HL-60/S4 treated with phorbol 12-myristate 13-acetate at 8.2 ng/mL for 4 days and 3 days (cell line): ENCODE measurements around the gene DNASE1L3.
"Not testable (repeated sequence)": the region's sequence is repeated elsewhere in the genome, so short reads cannot be mapped to it uniquely, and the experiment has no call there.

Experiments
- in situ Hi-C: fragments of 300-500 bp; cut with MboI; formaldehyde crosslinking; loops from 2 replicates; pipeline ENCODE4 v1.15.0; 2022; ENCODE audit warnings: low sequenced_read_pairs

Gene DNASE1L3

DNA sequence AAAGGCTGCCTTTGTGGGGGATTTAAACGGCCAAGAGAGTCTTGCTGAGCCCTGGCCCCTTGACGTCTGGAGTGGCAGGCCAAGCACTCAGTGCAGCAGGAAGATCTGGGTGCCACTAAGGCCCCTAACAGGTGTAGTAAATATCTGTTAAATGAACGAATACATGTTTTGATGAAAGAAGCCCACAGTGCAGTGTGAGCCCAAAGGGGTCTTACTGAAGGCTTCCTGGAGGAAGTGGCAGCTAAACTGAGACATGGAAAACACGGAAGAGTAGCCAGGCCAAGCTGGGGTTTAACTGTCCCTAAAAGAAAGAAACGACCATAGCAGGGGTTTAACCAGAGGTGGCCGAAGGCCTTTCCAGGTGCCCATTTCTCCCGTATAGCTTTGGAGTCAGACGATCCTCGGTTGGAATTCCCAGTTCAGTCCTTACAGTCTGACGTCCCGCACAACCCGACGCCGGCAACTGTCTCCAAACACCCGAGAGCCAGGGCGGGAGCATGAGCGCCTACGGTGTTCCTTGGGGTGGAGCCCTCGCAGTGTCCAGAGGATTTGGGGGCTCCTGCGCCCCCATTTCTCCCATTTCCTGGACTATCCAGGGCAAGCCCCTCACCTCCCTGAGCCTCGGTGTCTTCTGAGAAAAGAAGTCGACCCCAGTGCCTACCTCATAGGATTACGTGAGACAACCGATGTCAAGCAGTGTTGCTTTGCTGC is 25.9 kb upstream of the DNASE1L3 start:
- in situ Hi-C loops: no loop called here

DNA sequence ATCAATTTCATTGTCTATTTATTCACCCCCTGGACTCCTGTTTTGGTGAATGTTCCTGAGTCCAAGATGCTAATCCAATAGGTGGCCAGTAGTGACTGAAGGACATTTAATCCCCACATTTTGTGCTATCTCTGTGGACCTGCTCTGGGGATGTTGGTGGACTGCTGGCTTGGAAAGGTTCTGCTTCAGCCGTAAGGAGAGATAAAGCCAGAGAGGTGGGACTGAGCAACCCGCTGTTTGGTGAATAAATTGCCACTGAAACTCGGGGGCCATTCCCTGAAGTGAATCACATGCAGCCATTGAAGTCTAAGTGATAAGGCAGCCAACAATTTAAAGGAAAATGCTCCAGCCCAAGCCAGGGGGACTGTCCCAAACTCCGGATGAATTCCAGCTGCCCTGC is 25.2 kb upstream of the DNASE1L3 start:
- in situ Hi-C loops: no loop called here

DNA sequence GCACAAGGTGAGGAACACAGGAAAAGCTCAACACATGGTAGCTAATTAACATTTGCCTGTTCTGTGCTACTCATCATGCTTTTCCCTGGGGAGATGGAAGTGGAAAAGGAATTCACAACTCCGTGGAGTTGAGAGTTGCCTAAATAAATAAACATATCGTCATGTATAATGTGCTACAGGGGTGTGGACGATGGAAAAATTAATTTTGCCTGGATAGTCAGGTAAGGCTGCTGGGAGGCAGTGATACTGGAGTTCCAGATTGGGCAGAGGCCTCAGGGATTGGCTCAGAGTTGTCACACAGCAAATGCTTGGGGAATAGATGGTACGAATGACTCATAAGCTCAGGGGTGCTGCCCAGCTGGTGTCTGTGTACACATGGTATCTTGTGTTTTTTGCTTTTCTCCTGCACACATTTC is 23.8 kb upstream of the DNASE1L3 start:
- in situ Hi-C loops: no loop called here

DNA sequence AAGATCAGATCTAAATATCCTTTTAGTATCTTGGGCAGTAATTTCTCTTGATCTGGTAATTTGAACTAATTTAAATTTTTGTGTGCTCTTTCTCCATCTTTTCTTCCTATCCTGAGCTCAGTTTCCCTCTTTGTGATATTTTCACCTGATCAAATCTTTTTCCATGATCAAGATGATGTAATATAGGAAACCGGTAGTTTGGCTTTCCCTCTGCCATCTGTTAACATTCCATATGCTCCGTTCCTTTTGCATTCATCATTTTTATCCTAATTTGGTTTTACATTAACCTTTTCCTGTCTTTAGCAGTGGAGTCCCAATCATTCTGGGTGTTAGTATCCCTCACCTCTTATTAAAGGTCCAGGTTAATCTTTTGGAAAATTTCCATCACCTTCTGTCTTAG is 20.9 kb upstream of the DNASE1L3 start:
- in situ Hi-C loops: no loop called here

DNA sequence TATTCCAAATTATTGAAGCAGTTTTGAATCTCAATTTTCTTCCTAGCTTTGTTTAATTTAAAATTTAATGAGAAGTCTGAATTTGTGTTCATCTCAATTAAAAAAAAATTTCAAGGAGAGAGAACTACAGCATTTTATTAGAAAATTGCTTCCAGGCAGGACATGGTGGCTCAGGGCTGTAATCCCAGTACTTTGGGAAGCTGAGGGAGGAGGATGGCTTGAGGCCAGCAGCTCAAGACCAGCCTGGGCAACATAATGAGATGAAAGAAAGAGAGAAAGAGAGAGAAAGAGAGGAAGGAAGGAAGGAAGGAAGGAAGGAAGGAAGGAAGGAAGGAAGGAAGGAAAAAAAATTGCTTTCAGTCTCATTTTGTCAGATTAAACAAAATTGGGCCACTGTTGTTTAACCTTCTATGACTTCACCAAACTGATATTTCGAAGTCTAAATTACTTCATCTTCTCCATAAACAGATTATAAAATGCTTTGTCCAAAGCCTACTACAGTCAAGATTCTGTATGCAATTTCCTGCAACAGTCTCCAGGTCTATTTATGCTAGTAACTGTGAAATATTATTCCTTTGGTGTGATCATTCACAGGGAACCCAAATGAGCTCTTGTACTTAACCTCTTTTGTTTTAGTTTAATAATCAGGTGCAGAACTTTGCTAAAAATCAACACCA is 20.2 kb upstream of the DNASE1L3 start:
- in situ Hi-C loops: no loop called here

DNA sequence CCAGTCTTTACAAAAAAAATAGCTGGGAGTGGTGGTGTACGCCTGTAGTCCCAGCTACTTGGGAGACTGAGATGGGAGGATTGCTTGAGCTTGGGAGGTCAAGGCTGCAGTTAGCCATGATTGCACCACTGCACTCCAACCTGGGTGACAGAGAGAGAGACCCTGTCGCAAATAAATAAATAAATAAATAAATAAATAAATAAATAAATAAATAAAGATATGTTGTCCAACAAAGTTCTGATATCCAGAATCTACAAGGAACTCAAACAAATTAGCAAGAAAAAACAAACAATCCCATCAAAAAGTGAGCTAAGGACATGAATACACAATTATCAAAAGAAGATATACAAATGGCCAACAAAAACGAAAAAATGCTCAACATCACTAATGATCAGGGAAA is 17.2 kb upstream of the DNASE1L3 start:
- in situ Hi-C loops: not testable (repeated sequence)

DNA sequence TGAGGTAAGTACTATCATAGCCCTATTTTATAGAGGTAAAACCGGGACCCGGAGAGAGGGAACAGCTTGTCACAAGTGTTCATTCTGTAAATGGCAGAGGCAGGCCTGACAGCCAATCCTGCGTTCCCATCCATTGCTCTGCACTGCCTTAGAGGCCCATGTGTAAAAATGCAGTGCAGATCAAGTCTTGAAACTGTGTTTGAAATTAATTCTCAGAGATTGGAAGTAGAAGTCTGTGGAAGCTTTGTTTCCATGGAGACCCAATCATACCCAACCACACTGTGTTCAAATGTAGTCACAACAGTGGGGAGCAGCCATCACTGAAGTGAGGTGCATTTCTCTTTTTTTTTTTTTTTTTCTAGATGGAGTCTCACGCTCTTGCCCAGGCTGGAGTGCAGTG is 13.1 kb upstream of the DNASE1L3 start:
- in situ Hi-C loops: no loop called here

DNA sequence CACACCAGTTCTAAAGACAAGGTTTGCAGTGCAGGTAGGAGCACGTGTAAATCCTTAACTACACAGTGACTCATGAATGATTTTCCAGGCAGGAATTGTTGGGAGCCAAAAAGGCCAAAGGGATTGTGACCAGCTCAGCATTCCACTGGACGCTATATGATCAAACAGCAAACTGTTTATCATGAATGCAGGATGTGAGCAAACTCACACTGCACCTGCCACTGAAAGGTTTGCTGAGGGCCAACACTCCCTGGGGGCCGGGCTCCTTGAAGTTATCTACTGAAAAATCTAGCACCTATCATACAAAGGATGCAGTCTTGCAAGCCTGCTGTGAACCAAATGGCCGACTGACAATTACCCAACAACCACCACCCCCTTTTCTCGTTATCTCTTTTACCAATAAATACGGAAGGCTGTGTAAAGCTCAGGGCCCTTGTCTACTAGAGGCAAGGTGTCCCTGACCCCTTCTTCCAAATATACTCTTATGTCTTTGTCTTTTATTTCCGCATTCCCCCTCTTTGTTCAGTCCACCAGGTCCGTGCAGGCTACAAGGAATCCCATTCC is 11.5 kb upstream of the DNASE1L3 start:
- in situ Hi-C loops: no loop called here

DNA sequence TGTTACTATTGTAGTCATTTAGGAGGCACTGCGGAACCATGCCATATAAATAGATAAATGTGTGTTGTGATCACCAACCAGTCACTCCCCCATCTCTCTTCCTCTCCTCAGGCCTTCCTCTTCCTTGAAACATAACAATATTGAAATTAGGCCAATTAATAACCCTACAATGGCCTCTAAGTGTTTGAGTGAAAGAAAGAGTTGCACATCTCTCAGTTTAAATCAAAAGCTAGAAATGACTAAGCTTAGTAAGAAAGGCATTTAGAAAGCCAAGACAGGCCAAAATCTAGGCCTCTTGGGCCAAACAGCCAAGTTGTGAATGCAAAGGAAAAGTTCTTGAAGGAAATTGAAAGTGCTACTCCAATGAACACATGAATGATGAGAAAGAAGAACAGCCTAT is 8.1 kb upstream of the DNASE1L3 start:
- in situ Hi-C loops: no loop called here

DNA sequence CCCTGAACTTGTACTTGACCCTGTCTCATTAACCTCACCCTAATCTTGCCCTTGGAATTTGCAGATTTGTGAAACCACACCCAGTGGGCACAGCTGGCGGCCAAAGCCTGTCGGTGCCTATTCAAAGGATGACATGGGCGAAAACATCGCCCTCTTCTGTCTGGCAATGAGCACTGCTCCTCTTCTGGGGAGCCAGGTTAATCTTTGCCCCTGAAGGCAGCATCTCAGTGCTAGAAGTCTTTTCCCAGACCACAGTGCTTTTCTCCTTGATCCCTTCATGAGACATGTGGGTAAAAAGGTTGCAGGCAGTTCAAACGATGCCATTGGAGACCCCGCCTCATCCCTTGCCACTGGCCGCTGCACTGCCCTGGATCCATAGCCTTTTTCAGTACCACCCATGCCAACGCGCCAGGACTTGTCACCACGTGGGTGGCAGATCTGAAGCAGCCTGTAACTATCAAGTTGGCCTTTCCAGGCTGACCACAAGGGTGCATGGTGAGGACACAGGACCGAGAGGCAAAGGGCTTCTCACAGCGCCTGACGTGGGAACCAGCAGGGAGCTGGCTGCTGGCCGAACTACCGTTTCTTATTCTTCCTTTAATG is 6.5 kb upstream of the DNASE1L3 start:
- in situ Hi-C loops: no loop called here

DNA sequence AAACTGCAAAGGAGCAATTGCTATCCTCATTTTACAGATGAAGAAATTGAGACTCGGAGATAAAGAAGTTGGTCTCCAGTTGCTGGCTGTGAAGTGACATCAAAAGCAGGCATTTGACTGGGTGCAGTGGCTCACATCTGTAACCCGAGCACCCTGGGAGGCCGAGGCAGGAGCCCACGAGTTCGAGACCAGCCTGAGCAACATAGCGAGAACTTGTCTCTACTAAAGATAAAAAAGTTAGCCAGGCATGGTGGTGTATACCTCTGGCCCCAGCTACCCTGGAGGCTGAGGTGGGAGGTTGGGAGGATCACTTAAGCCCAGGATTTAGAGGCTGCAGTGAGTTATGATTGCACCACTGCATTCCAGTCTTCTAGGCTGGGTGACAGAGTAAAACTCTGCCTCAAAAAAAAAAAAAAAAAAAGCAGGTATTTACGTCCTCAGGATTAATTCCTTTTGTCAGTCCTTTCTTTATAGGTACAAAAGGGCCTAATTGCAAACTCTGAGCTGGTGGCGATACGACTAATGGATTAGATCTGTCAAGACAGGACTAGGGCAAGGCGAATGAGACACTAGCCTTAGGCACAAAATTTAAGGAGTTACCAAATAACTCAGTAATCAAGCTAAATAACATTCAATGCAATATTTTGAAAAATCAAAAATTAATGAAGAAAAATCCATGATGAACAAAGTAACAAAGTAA is 5.9 kb upstream of the DNASE1L3 start:
- in situ Hi-C loops: no loop called here

DNA sequence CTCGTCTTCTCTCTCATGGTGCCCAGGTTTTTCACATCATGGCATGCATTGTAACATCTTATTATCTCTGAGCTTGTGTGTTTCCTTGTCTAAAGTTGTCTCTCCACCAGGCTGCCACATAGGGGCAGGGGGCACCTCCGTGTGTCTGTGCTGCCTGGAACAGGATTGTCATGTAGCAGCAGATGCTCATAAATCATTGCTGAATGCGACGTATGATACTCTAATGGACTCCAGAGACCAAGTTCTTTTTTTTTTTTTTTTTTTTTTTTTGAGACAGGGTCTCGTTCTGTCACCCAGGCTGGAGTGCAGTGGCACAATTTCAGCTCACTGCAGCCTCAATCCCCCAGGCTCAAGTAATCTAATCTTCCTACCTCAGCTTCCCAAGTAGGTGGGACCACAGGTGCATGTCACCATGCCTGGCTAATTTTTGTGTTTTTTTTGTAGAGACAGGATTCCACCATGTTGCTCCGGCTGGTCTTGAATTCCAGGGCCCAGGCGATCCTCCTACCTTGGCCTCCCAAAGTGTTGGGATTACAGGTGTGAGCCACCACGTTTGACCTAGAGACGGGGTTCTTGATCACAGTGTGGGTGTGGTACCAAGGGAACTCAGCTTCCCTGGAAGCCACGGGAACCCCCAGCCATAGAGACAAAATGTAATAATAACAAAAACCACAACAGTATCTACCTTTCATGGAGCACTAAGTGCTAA is 4.7 kb upstream of the DNASE1L3 start:
- in situ Hi-C loops: no loop called here

DNA sequence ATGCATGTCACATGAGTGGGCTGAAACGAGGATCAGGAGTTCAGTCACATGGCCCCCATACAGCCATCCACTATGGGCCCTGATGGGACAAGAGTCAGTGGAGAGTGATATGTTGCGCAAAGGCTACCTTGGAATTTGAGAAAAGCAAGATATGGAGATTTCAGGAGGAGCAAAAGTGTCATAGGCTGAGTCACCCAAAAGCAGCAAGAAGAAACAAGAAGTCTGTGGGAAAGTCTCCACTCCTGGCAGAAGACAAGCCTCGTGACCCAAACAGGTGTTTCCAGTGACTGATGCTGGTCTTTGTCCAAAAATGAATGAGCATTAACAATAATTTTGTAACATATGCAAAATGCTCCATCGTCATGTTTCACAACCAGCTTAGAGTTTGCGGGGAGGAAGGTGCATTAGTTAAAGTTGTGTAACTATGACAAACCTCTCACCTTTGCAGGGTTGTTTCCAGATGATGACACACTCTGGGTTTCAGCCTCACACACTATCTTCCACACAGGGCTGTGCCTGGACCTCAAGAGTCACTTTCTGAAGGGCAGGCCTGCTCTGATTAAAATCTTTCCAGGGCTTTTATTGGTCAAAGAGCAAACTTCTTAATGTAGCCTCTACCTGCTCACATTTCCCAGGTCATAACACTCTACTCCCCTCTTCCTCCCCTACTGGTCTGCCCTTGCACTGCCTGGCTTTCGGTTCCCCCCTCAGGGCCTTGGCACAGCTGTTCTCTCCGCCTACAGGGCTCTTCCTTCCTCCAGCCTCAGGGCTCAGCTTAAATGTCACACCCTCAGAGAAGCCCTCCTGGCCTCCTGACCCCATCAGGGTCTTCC is 3.9 kb upstream of the DNASE1L3 start:
- in situ Hi-C loops: no loop called here

DNA sequence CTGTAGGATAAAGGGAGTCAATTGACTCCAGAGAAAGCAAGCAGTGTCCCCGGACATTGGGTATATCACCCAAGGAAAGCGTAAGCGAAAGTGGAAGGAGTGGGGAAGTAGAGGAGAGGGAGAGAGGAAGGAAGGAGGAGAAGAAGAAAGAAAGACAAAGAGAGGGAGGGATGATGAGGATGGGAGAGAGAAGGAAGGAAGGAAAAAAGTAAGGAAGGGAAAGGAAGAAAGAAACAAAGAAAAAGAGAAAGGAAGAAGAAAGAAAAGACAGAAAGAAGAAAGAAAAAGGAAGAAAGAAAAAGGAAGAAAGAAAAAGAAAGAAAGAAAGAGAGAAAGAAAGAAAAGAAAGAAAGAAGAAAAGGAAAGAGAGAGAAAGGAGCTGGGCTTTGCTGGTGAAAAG is 839 bp downstream of the DNASE1L3 start:
- in situ Hi-C loops: no loop called here

DNA sequence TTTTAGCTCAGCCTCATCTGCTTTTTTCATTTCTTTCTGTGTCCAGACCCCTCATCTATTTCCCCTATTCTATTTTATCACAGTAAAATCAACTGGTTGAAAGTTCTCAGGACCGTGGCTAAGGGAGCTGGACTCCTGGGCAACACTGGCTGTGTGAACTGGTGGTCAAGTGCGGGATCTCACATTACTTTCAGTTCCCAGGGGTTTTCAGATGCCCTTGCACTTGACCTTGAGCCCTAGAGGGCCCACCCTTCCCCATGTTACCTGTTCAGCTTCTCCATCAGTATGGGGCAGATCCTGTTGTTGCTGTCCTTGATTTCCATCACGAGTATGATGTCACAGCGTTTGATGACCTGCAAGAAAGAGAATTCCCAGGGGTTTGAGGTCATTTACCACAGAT is 2.8 kb downstream of the DNASE1L3 start:
- in situ Hi-C loops: no loop called here

DNA sequence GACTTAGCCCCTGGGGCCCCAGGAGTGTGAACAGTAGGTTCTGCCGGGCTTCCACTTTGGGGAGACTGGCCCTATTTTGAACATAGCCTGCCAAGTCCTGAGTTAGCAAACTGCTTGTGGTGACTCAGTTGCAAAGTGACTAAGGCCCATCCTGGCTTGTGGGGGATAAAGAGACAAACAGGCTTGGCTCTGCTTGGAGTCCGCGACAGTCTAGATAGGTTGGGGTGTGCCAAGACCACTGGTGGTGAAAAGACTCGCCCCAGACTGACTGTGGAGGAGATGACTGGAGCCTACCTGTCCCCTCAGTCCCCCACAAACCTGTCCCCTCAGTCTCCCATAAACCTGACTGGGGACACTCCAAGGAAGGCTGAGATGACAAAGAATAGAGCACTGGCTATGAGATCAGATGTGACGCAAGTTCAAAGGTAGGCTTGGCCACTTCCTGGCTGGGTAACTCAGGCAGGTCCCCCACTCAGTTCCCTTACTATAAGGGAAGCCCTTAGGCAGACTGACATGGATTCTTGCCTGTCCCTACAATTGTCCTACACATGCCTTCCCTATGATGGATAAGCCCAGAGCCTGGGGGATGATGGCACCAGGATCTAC is 4.3 kb downstream of the DNASE1L3 start:
- in situ Hi-C loops: no loop called here

DNA sequence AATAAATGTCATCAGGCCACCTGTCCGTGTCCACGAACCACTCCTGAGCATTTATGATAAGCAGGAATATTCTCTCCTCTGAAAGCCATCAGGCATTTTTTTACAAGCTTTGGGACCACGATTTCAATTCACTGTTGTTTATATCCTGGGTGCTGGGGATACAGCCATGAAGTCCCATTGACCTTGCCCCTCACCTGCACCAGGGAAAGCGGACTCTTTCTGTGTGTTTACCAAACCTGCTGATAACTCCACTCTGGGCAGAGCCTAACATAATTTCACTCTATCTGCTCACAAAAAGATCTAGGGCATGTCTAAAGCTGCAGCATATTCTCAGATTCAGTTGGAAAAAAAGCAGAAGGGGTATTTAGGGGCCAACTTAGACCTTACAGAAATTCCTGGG is 4.8 kb downstream of the DNASE1L3 start:
- in situ Hi-C loops: no loop called here

DNA sequence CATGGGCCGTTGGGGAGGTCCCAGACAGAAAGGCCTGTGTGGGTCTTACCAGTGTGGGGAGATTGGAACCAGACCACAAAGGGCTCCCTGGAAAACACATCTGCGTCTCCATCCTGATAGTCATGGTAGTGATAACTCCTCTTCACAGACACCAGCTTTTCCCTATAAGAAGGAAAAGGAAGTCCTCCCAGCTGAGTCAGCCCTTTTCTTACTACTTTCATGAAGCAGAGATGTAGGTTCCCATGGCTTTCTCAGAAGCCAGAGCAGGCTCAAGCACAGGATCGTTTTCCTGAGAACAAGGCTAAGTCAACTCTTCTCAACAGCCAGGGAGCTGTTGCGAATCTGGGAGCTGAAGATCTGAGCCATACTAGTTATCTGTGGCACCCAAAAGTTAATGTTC is 6.1 kb downstream of the DNASE1L3 start:
- in situ Hi-C loops: no loop called here

DNA sequence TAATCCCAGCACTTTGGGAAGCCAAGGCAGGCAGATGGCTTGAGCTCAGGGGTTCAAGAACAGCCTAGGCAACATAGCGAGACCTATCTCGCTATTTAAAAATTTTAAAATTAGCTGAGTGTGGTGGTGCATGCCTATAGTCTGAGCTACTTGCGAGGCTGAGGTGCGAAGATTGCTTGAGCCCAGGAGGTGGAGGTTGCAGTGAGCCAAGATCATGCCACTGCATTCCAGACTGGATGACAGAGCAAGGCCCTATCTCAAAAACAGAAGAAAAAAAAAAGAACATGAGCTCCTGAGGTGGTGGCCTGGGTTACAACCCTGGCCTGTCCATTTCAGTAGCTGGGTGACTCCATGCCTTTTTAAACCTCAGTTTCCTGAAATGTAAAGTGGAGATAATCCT is 7.2 kb downstream of the DNASE1L3 start:
- in situ Hi-C loops: no loop called here
